Measurements from ENCODE around the gene ASZ1.
"Not testable (repeated sequence)": the region's sequence is repeated elsewhere in the genome, so short reads cannot be mapped to it uniquely, and the experiment has no call there.

The ASZ1 gene, protein sequence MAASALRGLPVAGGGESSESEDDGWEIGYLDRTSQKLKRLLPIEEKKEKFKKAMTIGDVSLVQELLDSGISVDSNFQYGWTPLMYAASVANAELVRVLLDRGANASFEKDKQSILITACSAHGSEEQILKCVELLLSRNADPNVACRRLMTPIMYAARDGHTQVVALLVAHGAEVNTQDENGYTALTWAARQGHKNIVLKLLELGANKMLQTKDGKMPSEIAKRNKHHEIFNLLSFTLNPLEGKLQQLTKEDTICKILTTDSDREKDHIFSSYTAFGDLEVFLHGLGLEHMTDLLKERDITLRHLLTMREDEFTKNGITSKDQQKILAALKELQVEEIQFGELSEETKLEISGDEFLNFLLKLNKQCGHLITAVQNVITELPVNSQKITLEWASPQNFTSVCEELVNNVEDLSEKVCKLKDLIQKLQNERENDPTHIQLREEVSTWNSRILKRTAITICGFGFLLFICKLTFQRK

DNA sequence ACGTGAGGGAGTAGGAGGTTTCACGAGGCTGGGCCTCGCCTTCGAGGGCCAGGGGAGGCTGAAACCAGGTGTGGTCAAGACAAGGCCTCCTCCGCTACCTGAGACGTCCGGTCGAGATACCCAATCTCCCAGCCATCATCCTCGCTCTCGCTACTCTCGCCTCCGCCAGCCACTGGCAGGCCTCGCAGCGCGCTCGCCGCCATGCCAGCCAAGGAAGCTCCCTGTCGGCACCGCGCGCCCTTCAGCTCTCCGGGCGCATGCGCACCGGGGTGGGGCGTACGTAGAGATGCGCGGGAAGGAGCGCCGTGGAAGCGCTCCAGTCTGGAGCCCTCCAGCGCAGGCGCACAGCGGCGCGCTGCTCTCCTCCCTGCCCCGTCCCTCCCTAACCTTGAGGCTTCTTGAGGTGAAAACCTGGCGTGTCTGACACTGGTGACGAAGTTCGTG is at the start of gene ASZ1:
Gene ASZ1, minus strand, starts transcription at position 236 of the 444 bp plus-strand sequence. Its CDS starts 33 bp downstream, at position 203.
- DNase-seq = no peak

DNA sequence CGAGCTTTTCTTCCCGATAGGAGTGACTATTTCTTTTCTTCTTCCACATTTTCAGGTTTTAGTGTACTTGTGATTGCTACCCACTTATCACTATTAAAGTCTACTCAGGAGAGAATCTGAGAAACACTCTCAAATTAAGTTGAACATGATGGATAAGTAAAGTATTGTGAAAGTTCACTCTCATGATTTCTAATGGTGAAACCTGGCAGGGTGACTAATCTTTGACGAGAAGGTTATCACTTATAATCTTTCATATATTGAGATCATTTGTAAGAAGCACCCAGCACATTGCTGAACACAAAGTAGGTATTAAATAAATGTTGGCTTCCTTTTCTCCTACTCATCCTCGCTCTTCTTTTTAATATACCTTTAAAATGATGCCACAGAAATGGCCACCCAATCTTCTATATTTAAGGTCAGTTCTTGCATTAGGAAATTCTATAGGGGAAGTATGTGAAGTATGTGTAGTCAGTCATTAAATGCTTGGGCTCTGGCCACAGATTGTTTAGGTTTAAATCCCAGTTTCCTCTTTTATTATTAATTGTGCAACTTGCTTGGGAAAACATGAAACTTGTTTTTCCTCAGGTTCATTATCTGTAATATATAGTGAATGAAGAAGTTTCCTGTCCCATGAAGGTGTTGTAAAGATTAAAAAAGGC is 49.4 kb upstream of the ASZ1 start:
- no peak for DNase-seq

DNA sequence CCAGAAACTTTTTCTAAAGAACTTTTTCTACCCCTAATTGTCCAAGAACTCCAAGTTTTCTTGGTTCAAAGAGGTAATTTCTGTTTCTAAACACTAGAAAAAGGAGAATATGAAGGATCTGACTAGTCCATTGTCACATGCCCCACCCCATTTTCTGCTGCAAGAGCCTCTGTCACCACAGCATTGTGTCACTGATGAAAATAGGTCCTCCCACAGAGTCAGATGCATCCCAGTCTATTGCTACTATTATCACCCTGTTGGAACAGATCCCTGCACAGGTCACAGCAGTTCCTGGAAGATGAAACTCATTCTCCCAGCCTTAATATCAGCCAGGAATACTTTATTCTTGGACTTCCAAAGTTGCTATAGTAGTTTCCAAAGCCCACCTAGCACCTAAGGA is 45.0 kb upstream of the ASZ1 start:
- no peak for DNase-seq

DNA sequence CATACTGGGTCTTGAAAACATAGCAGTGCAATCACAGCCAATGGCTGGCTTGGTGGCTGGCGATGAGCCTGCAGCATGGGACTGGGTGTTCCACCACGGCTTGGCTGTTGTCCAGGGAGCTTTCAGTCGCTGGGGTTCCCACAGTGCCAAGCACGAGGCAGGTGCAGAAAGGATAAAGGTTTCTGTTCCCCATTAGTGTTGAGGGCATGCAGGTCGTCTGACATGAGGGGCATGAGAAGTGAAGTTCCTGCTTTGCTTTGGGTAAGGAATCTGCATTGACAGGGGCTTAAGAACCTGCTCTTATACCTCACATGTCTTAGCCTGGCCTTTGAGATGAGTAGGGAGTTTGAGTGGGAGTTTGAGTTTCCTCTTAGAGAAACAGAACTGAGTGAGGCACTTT is 43.5 kb upstream of the ASZ1 start:
- no peak for DNase-seq

DNA sequence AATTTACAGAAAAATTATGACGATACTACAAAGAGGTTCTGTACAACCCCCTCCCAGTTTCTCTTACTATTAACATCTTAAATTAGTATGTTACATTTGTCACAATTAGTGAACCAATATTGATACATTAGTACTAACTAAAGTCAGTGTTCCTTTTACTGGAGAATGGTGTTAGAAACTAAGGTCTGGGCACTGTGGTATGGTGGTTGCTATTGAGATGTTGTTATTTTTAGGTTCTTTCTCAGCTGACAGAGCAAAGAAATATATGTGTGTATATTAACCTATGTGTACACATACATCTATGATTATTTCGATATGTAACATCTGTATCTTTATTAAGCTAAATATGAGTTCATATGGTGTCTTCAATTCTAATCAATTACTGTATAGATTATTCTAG is 40.9 kb upstream of the ASZ1 start:
- no peak for DNase-seq

DNA sequence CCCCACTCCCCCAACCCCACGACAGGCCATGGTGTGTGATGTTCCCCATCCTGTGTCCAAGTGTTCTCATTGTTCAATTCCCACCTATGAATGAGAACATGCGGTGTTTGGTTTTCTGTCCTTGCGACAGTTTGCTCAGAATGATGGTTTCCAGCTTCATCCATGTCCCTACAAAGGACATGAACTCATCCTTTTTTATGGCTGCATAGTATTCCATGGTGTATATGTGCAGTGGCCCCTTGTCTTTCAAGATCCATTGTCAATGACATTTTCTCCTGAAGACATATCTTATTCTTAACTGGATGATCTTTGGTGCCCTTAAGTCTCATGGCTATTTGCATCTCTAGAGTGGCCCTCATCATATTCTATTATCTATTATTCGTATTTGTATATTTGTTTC is 33.5 kb upstream of the ASZ1 start:
- DNase-seq = not testable (repeated sequence)

DNA sequence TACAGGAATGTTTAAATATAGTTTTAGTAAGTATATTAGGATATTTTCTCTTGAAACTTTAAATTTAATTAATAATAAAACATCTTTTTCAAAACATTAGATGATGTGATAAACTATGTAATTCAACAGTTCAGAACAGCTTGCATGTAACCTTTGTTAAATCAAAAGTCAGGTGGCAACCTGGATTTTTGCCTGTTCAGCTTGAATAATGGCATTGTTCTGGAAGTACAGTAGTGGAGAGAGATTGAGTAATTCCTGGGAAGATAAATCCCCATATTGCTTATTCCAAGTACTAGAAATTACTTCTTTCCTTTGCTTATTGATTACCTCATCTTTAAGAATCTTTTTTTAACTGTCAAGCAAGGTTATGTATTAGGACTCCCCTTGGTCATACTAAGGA is 32.4 kb upstream of the ASZ1 start:
- DNase-seq = no peak

DNA sequence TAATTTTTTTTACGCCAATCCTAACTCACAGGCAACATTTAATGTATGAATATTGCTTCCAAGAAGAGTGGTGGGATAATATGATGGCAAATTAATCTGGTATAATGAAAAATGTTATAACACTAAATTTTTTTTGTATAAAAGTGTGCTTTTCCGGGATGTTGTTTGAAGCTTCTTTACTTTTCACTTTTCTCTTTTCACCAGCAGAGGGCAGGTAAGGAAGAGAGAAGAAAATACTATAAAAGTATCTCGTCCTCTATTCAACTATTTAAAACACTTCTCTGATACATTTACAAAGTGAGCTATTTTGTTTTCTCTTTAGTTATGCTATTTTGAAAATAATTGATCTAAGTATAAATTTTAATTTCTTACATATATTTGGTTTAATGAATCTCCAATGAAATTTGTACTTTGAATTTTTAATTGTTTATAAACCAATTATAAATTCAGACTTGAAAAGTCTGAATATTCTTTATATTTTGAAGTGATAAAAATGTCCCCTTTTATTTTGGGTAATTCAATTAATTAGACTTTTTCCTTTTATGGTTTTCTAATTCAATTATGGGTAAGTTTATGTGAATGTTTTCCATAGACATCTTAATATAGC is 31.8 kb upstream of the ASZ1 start:
- DNase-seq = peak in 1 of 2 experiments; percentile 5

DNA sequence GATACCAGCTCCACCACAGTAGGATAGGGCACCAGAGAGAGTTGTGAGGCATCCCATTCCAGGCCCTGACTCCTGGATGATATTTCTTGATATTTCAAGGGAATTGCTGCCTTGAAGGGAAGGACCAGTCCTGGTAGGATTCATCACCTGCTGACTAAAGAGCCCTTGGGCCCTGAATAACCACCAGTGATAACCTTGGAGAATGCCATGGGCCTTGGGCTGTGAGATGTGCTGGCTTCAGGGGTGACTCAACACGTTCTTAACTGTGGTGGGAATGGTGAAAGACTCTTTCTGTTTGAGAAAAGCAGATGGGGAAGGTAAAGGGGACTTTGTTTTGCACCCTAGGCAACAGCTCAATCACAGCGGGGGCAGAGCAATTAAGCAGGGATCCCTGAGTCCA is 21.4 kb upstream of the ASZ1 start:
- no peak for DNase-seq

DNA sequence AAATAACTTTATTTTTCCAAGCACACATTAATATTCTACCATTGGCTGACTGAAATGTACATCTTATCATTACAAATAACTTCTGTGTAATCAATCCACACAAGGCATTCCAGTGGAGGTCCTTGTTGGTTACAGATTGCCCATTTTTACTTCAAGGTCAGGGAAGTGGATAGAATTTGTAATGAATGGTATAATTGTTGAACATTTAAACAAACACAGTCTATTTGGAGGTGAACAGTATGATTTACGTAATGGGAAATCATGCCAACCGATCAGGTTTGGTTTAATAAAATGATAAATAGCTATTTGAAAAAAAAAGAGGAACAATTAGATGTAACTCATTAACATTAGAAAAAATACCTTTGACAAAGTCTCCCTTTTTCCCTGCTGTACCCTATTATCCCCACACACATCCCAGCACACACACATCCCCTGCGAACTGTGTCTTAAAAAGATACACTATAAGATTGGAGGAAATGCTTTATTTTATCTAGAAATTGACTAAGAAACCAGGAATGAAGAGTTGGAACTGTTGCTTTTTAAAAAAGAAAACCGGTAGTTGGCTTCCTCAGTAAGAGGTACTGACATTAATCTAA is 19.0 kb upstream of the ASZ1 start:
- no peak for DNase-seq

DNA sequence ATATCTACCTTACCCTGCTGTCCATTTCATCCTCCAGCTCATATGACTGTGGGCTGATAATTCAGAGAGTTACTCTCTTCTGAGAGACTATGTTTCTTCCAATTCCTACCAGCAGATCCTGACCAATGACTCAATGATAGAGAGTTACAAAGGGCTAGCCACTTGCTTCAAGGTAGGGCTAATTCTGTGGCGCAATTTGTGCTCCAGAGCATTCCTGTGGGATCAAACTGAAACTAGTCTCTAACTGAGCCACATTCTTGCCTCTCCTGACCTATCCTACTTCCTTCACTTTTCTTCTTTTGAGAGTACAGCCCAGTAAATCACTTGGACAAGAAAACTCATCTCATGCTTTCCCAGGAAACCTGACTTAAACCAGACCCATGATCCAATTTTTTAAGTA is 17.9 kb upstream of the ASZ1 start:
- no peak for DNase-seq

DNA sequence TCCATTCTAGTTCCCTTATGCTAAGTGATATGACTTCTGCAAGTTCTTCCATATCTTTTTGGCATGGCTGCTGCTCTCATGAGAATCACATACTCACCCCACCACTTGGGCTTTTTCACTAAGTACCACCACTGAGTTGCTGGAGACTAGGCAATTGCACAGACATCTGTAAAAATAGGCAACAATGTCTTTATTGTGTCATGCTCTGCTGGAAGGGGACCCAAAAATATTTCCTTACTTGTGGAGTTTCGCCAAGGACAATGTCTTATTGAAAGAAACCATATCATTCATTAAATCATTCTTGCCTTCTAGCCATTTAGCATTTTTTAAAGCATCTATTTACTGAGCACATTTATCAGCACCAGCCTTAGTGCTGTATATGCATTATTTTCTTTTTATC is 17.4 kb upstream of the ASZ1 start:
- DNase-seq = no peak

DNA sequence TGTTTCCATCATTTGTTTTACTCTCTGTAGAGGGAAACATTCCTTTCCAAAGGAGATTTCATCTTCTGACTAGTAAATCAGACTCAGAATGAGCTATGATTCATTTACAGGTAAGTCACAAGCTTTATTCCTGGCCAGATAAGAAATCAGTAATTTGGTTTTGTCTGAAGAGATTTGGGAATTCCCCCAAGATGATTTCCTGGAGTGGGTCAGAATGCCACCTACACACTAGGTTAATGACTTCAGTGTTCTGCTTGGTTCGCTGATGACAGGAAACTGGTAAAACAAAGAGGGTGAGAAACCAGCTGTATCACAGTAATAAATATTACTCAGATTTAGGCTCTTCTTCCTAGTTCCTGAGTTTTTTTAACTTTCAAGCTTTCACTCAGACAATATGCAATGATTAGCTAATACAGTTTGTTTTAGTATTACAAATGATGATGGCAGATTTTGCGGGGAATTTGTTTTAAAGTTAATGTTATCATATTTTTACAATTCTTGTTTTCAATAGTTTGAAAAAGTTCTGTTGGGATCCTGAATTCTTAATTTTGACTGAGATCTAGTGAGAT is 8.3 kb upstream of the ASZ1 start:
- no peak for DNase-seq

DNA sequence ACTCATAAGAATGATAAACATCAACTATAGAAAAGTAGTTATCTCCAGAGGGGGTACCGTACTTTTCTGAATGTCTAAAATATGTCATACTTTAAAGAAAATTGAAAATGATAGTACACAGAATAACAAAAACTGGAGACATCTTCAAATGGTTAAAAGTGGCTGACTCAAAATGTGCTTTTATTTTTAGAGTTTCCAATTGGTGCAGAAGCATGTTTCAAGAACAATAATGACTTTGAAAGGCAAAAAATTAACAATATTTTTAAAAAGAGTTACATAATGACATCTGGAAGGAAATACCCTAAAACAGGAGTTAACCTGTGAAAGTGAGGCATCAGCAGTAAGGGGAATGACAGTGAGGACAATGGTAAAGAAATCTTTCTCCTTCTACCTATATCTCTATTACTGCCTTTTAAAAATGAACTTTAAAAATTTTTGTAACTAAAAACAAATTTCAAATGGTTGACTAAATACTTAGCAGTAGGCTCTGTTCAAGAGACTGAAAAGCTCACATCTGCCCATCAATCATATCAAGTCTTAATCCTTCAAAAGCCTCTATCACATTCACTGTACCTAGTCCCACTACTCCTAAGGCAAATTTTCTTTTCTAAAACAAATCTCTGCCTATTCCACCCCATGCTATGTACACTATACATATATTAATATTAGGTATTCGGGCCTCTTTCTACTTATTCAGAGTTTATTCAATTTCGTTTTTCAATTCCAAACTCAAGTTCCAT is 3.0 kb downstream of the ASZ1 start:
- no peak for DNase-seq

DNA sequence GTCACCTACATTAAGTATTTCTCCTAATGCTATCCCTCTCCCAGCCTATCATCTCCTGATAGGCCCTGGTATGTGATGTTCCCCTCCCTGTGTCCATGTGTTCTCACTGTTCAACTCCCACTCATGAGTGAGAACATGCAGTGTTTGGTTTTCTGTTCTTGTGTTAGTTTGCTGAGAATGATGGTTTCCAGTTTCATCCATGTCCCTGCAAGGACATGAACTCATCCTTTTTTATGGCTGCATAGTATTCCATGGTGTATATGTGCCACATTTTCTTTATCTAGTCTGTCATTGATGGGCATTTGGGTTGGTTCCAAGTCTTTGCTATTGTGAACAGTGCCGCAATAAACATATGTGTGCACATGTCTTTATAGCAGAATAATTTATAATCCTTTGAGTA is 12.7 kb downstream of the ASZ1 start:
- DNase-seq = not testable (repeated sequence)

DNA sequence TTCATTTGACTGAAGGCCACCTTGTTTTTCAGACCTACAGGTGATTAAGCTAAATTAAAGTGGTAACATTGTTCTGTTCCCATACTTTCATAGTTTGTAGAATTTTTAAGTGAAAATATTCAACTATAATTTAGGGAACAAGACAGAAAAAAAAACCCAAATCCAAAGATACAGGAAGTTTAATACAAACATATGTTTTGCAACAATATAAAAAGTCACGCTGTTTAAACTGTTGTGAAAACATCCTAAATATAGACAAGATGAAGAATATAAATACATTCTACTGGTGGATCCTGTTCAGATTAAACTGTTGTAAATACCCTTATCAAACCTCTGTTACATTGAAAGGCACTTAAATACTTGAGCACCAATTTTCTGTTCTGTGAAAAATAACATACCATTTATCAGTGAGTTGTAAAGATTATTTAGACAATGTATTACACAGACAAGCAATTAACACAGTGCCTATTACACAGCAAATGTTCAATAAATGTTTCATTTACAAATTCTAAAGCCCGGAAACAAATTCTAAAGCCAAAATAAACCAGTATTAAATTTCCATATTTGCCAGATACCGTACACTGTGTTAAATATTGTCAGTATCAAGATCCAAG is 14.2 kb downstream of the ASZ1 start:
- DNase-seq = peak; percentile 15 to 30

DNA sequence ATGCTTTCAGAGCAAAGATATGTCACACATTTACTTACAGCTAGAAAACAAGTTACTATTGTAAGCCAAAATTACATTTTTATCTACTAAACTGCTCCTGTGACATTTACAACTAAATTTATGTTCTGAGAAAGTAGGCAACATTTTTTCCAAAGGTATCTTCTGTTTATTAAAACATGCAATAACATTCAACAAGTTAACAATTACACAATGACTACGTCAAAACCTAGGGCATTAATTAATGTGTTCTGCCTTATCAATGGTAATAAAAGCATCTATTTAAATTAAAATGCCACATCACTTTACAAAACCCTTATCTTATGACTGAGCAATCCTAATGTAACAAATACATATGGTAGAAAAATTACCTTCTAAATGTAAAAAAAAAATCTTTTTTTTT is 14.9 kb downstream of the ASZ1 start:
- DNase-seq = no peak

DNA sequence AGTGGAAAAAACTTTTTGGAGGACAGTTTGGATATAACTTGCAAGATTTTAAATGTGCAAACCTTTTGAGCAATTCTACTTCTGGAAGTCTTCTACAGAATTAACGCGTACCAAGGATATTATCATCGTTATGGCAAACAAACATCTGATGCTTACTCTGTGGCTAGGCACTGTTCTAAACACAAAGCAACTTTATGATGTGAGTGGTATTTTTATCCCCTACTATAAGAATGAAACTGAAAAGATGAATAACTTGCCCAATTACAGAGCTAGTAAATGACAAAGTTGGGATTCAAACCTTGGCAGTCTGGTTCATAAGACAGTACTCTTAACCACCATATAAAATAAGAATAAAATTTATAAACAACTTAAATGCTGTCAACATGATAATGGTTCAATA is 15.8 kb downstream of the ASZ1 start:
- DNase-seq = no peak

DNA sequence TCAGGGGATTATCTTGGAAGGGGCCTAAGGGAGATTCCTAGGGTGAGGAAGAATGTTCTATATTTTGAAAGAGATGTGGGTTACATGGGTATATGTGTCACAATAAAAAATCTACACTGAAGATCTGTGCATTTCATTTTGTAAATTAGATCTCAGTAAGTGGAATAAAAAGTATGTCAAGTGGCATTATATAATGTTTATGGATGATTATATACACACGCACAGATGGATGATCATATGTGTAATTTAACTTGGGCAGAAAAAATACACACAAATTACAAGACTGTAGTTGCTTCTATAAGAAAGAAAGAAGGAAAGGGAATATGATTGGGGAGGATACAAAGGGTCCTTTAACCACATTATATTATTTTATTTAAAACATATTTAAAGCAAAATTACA is 18.5 kb downstream of the ASZ1 start:
- no peak for DNase-seq

DNA sequence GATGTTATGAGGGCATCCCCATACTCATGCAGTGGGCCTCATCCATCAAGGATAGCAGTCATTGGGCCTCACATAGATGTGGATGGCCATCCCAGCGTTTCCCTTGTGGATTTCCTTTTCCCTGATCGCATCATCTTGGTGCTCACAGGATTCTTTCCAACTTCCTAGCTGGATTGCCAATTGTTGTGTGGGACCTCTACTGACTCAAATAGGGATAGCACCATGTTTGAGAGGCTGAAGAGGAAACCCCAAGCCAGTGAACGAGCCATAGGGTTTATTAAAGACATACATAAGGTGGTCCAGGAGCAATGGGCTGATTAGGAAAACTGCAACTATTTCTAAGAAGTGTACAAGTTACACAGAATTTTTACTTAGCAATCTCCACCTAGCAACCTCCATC is 21.8 kb downstream of the ASZ1 start:
- DNase-seq = no peak

DNA sequence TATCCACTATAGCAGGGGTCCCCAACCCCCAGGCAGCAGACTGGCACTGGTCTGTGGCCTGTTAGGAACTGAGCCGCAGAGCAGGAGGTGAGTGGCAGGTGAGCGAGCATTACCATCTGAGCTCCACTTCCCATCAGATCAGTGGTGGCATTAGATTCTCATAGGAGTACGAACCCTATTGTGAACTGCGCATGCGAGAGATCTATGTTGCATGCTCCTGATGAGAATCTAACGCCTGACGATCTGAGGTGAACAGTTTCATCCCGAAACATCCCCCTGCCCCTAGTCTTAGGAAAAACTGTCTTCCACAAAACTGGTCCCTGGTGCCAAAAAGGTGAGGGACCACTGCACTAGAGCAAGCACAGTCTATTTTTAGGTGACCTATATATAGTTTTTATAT is 23.6 kb downstream of the ASZ1 start:
- no peak for DNase-seq

DNA sequence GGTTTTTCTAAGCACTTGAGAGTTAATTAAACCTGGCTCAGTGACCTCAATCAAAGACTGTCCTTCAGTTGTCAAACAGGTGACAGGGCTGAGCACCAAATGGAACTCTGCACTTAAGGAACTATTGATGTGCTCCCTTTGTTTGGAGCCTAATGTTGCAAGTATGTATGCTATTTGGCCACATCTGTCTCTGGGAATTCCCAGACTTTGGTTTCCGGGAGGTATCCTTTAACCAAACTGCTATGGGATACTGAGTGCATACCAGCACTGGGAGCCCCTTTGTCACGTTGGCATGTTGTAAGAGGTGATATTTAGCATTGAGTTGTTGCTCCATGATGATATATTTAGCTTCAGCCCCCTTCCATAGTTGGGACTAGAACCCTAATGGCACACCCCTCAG is 25.2 kb downstream of the ASZ1 start:
- no peak for DNase-seq

Measured in NCI-H1930 (cell line).